ENCODE measurements around the gene TMEM270.

- TF ChIP-seq, protein P1, sequence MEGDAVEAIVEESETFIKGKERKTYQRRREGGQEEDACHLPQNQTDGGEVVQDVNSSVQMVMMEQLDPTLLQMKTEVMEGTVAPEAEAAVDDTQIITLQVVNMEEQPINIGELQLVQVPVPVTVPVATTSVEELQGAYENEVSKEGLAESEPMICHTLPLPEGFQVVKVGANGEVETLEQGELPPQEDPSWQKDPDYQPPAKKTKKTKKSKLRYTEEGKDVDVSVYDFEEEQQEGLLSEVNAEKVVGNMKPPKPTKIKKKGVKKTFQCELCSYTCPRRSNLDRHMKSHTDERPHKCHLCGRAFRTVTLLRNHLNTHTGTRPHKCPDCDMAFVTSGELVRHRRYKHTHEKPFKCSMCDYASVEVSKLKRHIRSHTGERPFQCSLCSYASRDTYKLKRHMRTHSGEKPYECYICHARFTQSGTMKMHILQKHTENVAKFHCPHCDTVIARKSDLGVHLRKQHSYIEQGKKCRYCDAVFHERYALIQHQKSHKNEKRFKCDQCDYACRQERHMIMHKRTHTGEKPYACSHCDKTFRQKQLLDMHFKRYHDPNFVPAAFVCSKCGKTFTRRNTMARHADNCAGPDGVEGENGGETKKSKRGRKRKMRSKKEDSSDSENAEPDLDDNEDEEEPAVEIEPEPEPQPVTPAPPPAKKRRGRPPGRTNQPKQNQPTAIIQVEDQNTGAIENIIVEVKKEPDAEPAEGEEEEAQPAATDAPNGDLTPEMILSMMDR (IDR thresholded peaks at IDR 0.05) = no peak
- TF ChIP-seq POLR2A (IDR thresholded peaks at IDR 0.05) (no peak), POLR2AphosphoS5 (IDR thresholded peaks at IDR 0.05) (no peak)
Observed at GRCh38 chr7:73881352-73882046, 20.5 kb downstream of the TMEM270 start.

Measured in gastroesophageal sphincter (tissue), 3 donors.